IPS DF 6.9 (cell line): ENCODE data around the gene NCLN.
"Not testable (repeated sequence)": the region's sequence is repeated elsewhere in the genome, so short reads cannot be mapped to it uniquely, and the experiment has no call there.

Experiments
- DNase-seq: peaks from one replicate; pipeline ENCODE4 v3.0.0-alpha.2; 2013; ENCODE audit warnings: low read depth, low spot score
- H3K27ac ChIP-seq: one replicate; pipeline ENCODE4 v1.5.1; 2013; ENCODE audit warnings: low read length, control low read depth
- H3K27me3 ChIP-seq: 2 replicates; pipeline ENCODE4 v1.6.1; 2013; ENCODE audit warnings: mild to moderate bottlenecking, low read length; ENCODE audit not compliant: control insufficient read depth, insufficient read depth
- H3K36me3 ChIP-seq: 2 replicates; pipeline ENCODE4 v1.6.1; 2013; ENCODE audit warnings: low read length; ENCODE audit not compliant: control insufficient read depth, insufficient read depth
- H3K4me1 ChIP-seq: 2 replicates; pipeline ENCODE4 v1.6.1; 2013; ENCODE audit warnings: low read length; ENCODE audit not compliant: control insufficient read depth, insufficient read depth
- H3K4me3 ChIP-seq: 2 replicates; pipeline ENCODE4 v1.5.1; 2013; ENCODE audit warnings: mild to moderate bottlenecking, low read length
- H3K9me3 ChIP-seq: 2 replicates; pipeline ENCODE4 v1.6.1; 2013; ENCODE audit warnings: low read length, inconsistent platforms; ENCODE audit not compliant: control insufficient read depth, insufficient read depth
- WGBS: extraction: QIAGEN DNeasy Blood & Tissue Kit; methylation state at CpG from one replicate; pipeline ENCODE4 v1.1.7; 2013; ENCODE audit warnings: mixed read lengths, missing lambda C conversion rate; ENCODE audit not compliant: insufficient read length, insufficient coverage; 5-methylcytosine and 5-hydroxymethylcytosine counted together

NCLN gene

GRCh38 chr19:3202346-3202745, 16.6 kb downstream of the NCLN start:
- no peak overlapping the region for H3K4me3 ChIP-seq
- peaks cover 33% of the 10 kb centered on the region for H3K36me3 ChIP-seq
- no peak for DNase-seq
- H3K27me3 ChIP-seq = no peaks in the 10 kb centered on the region
- no CpG with 5 or more reads among the region's 12 CpGs for whole genome bisulfite sequencing
- no peak overlapping the region for H3K27ac ChIP-seq
- no peaks in the 10 kb centered on the region; the same call in 1 of the 2 replicates for H3K4me1 ChIP-seq
- no peaks in the 10 kb centered on the region for H3K9me3 ChIP-seq

GRCh38 chr19:3202895-3203294, 17.2 kb downstream of the NCLN start:
- H3K27ac ChIP-seq, DNase-seq, H3K4me3 ChIP-seq, H3K27me3 ChIP-seq, H3K4me1 ChIP-seq, H3K9me3 ChIP-seq: not testable (repeated sequence)
- peaks cover 39% of the 10 kb centered on the region for H3K36me3 ChIP-seq
- WGBS = no CpG with 5 or more reads among the region's 7 CpGs

GRCh38 chr19:3203805-3204645, 18.3 kb downstream of the NCLN start:
- no CpG with 5 or more reads among the region's 43 CpGs for WGBS
- Histone ChIP-seq H3K4me3 (no peak overlapping the region), H3K27ac (no peak overlapping the region), H3K4me1 (no peaks in the 10 kb centered on the region; the same call in 1 of the 2 replicates), H3K9me3 (no peaks in the 10 kb centered on the region), H3K27me3 (no peaks in the 10 kb centered on the region), H3K36me3 (peaks cover 41% of the 10 kb centered on the region)
- no peak for DNase-seq

- Histone ChIP-seq H3K27me3 (no peaks in the 10 kb centered on the region), H3K36me3 (peaks cover 41% of the 10 kb centered on the region), H3K9me3 (no peaks in the 10 kb centered on the region), H3K4me3 (no peak overlapping the region), H3K27ac (no peak overlapping the region), H3K4me1 (no peaks in the 10 kb centered on the region; the same call in 1 of the 2 replicates)
- no CpG with 5 or more reads among the region's 35 CpGs for WGBS
- no peak for DNase-seq
These were observed 19.0 kb downstream of the NCLN start for GRCh38 chr19:3204646-3205275.

GRCh38 chr19:3206216-3206953, 20.7 kb downstream of the NCLN start:
- WGBS = no CpG with 5 or more reads among the region's 28 CpGs

GRCh38 chr19:3207461-3208242, 21.9 kb downstream of the NCLN start:
- Histone ChIP-seq H3K4me1 (peaks cover 2% of the 10 kb centered on the region; the same call in 1 of the 2 replicates), H3K9me3 (no peaks in the 10 kb centered on the region), H3K4me3 (no peak overlapping the region), H3K27ac (no peak overlapping the region), H3K27me3 (no peaks in the 10 kb centered on the region), H3K36me3 (peaks cover 37% of the 10 kb centered on the region)
- no peak for DNase-seq
- WGBS = no CpG with 5 or more reads among the region's 43 CpGs

More at GRCh38 chr19:3206216-3206953, 20.7 kb downstream of the NCLN start:
- no peak overlapping the region for H3K27ac ChIP-seq
- peaks cover 37% of the 10 kb centered on the region for H3K36me3 ChIP-seq
- peaks cover 2% of the 10 kb centered on the region; the same call in 1 of the 2 replicates for H3K4me1 ChIP-seq
- no peaks in the 10 kb centered on the region for H3K9me3 ChIP-seq
- DNase-seq = no peak
- H3K27me3 ChIP-seq = no peaks in the 10 kb centered on the region
- no peak overlapping the region for H3K4me3 ChIP-seq

GRCh38 chr19:3208317-3209207, 22.8 kb downstream of the NCLN start:
- WGBS = no CpG with 5 or more reads among the region's 33 CpGs
- no peak overlapping the region for H3K4me3 ChIP-seq
- H3K36me3 ChIP-seq = peaks cover 34% of the 10 kb centered on the region
- H3K27ac ChIP-seq = no peak overlapping the region
- peaks cover 2% of the 10 kb centered on the region; the same call in 1 of the 2 replicates for H3K4me1 ChIP-seq
- no peaks in the 10 kb centered on the region for H3K27me3 ChIP-seq
- no peaks in the 10 kb centered on the region for H3K9me3 ChIP-seq
- no peak for DNase-seq

GRCh38 chr19:3210347-3211017, 24.8 kb downstream of the NCLN start:
- H3K4me3 ChIP-seq = no peak overlapping the region
- H3K27ac ChIP-seq = no peak overlapping the region
- H3K27me3 ChIP-seq = no peaks in the 10 kb centered on the region
- H3K36me3 ChIP-seq = peaks cover 16% of the 10 kb centered on the region
- H3K4me1 ChIP-seq = peaks cover 2% of the 10 kb centered on the region; the same call in 1 of the 2 replicates
- peak; percentile 43 for DNase-seq
- no peaks in the 10 kb centered on the region for H3K9me3 ChIP-seq
- no CpG with 5 or more reads among the region's 20 CpGs for WGBS

GRCh38 chr19:3211191-3211590, 25.5 kb downstream of the NCLN start:
- no CpG with 5 or more reads among the region's 12 CpGs for WGBS
- Histone ChIP-seq H3K4me1 (peaks cover 2% of the 10 kb centered on the region; the same call in 1 of the 2 replicates), H3K27me3 (no peaks in the 10 kb centered on the region), H3K36me3 (peaks cover 15% of the 10 kb centered on the region), H3K4me3 (no peak overlapping the region), H3K27ac (no peak overlapping the region), H3K9me3 (no peaks in the 10 kb centered on the region)
- no peak for DNase-seq
